Measurements from ENCODE around the gene FAM89A. TPM values are rescaled to one million over a fixed set of nuclear protein-coding genes. Genes with fewer than 3 reads are reported as not detected.

Gene FAM89A
- total RNA-seq, 1 experiment from 2014 or later: 1.5 TPM

DNA sequence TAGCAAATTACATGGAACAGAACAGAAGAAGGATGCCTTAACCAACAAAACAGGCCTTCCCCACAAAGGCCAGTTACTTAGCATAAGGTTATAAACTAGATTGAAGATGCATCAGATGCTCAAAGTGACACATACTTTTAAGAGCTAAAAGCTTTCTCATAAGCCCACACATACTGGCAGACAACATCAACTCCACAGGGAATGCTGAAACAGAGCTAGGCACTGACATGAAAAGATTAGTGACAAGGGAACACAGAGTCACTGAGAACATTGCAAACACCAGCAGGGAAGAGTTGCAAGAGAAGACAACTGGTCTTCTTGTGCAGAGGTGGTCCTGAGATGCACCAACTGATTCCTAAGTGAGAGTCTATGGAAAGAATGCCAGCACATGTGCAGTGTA, 68.3 kb downstream of the FAM89A start:
- H3K36me3 Mint-ChIP-seq (ENCODE audit: insufficient read depth in 1 of 3, low read depth in 3 of 3): no peaks in the 10 kb centered on the region
- no peak overlapping the region for H4K91ac ChIP-seq (ENCODE audit: insufficient read length, low read depth, low read length)
- no peaks in the 10 kb centered on the region for H3K4me1 Mint-ChIP-seq

More for the DNA sequence above, 68.3 kb downstream of the FAM89A start:
- H3K79me1 ChIP-seq (ENCODE audit: insufficient read depth, low read depth, low read length, poor library complexity, severe bottlenecking): no peaks in the 10 kb centered on the region
- no peak overlapping the region for H2BK15ac ChIP-seq (ENCODE audit: low read depth, low read length)
- TF ChIP-seq, protein P1, sequence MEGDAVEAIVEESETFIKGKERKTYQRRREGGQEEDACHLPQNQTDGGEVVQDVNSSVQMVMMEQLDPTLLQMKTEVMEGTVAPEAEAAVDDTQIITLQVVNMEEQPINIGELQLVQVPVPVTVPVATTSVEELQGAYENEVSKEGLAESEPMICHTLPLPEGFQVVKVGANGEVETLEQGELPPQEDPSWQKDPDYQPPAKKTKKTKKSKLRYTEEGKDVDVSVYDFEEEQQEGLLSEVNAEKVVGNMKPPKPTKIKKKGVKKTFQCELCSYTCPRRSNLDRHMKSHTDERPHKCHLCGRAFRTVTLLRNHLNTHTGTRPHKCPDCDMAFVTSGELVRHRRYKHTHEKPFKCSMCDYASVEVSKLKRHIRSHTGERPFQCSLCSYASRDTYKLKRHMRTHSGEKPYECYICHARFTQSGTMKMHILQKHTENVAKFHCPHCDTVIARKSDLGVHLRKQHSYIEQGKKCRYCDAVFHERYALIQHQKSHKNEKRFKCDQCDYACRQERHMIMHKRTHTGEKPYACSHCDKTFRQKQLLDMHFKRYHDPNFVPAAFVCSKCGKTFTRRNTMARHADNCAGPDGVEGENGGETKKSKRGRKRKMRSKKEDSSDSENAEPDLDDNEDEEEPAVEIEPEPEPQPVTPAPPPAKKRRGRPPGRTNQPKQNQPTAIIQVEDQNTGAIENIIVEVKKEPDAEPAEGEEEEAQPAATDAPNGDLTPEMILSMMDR (conservative IDR thresholded peaks at IDR 0.05): no peak
- Mint-ChIP-seq H3K4me3 (no peak overlapping the region), H3K27me3 (ENCODE audit: low read depth) (peaks cover 45% of the 10 kb centered on the region), H3K27ac (no peak overlapping the region), H3K9me3 (no peaks in the 10 kb centered on the region)
- H3K4me2 ChIP-seq (ENCODE audit: insufficient read depth, insufficient read length, low read length): no peak overlapping the region
- H2BK120ac ChIP-seq (ENCODE audit: low read depth, low read length, poor library complexity, severe bottlenecking): no peak overlapping the region
- no peaks in the 10 kb centered on the region for H3K79me2 ChIP-seq (ENCODE audit: insufficient read depth, low read length)
- no peak overlapping the region for H3T11ph ChIP-seq (ENCODE audit: low read length)
- H3K27ac ChIP-seq (ENCODE audit: insufficient read length, low read depth, low read length): no peak overlapping the region
- no peak overlapping the region for H3K23ac ChIP-seq (ENCODE audit: insufficient read length, low read depth, low read length)
- no peak overlapping the region for H2AK5ac ChIP-seq (ENCODE audit: insufficient read length, low read length)
- no peak overlapping the region for H3K14ac ChIP-seq (ENCODE audit: insufficient read depth, low read length)
- no peak overlapping the region for H4K8ac ChIP-seq (replicated peaks; ENCODE audit: insufficient read length, low read depth, low read length)
- no peak overlapping the region for H4K5ac ChIP-seq (ENCODE audit: insufficient read length, low read depth, low read length)
- H3K9ac ChIP-seq (ENCODE audit: extremely low read depth, insufficient read length, low read length): no peak overlapping the region
- no peak overlapping the region for H3K56ac ChIP-seq (ENCODE audit: insufficient read length, low read depth, low read length)
- no peaks in the 10 kb centered on the region for H3K4me1 ChIP-seq (ENCODE audit: insufficient read depth, low read length)
- DNase-seq: no peak
- H3K23me2 ChIP-seq (ENCODE audit: insufficient read length, low read depth, low read length, poor library complexity, severe bottlenecking): no peaks in the 10 kb centered on the region
- no peak overlapping the region for H2AFZ ChIP-seq (ENCODE audit: low read length)
- H3K27me3 ChIP-seq (ENCODE audit: insufficient read depth, low read length): no peaks in the 10 kb centered on the region
- H3K18ac ChIP-seq (ENCODE audit: insufficient read length, low read depth, low read length): no peak overlapping the region
- no peak overlapping the region for H3K4ac ChIP-seq (ENCODE audit: low read depth, low read length)
- no peak overlapping the region for H2BK12ac ChIP-seq (ENCODE audit: insufficient read length, low read depth, low read length)
- no peak overlapping the region for H2BK20ac ChIP-seq (ENCODE audit: low read depth, low read length, poor library complexity, severe bottlenecking)
- H2BK5ac ChIP-seq (ENCODE audit: insufficient read length, low read length): no peak overlapping the region
- H4K20me1 ChIP-seq (ENCODE audit: control insufficient read depth, insufficient read depth, insufficient read length): no peaks in the 10 kb centered on the region
- H3K9me3 ChIP-seq (ENCODE audit: control insufficient read depth, low read depth, low read length): no peaks in the 10 kb centered on the region
